DND-41 (cell line): Measurements from ENCODE around the gene CCDC142.
"Not testable (repeated sequence)": the region's sequence is repeated elsewhere in the genome, so short reads cannot be mapped to it uniquely, and the experiment has no call there.

Experiments used
- ATAC-seq: fragments of 200-7000 bp; cut with Tn5 transposase; 3 replicates; pipeline ENCODE4 v1.9.1; 2021; ENCODE audit warnings: low read depth; ENCODE audit not compliant: insufficient read depth
- DNase-seq: peaks from one replicate; pipeline ENCODE4 v3.0.0-alpha.2; 2020
- H2AFZ ChIP-seq: 2 replicates; pipeline ENCODE4 v1.6.0; 2012; ENCODE audit warnings: low read depth, low read length
- H3K27ac ChIP-seq: 2 replicates; pipeline ENCODE4 v1.5.1; 2012; ENCODE audit warnings: low read length, inconsistent platforms
- H3K27me3 ChIP-seq: fragments of 200-600 bp; sonication (generic); 2 replicates; pipeline ENCODE4 v1.6.0; 2012; ENCODE audit warnings: low read length, mild to moderate bottlenecking, inconsistent platforms; ENCODE audit not compliant: insufficient read depth, poor library complexity
- H3K36me3 ChIP-seq: 2 replicates; pipeline ENCODE4 v1.5.1; 2012; ENCODE audit warnings: low read length, inconsistent platforms; ENCODE audit not compliant: insufficient read depth
- H3K4me1 ChIP-seq: 2 replicates; pipeline ENCODE4 v1.5.1; 2012; ENCODE audit warnings: mild to moderate bottlenecking, low read length; ENCODE audit not compliant: insufficient read depth
- H3K4me2 ChIP-seq: 2 replicates; pipeline ENCODE4 v1.6.0; 2012; ENCODE audit warnings: mild to moderate bottlenecking, moderate library complexity, low read length, inconsistent platforms; ENCODE audit not compliant: insufficient read depth
- H3K4me3 ChIP-seq, 2 experiments: fragments of 200-600 bp in 1 of 2; shearing (Covaris generic) in 1 of 2; 2 replicates each; pipeline ENCODE4 v1.5.1; 2012 to 2016; ENCODE audit warnings: inconsistent platforms in 2 of 2, low read length in 2 of 2, mild to moderate bottlenecking in 2 of 2, low read depth in 1 of 2, moderate library complexity in 1 of 2
- H3K79me2 ChIP-seq: 2 replicates; pipeline ENCODE4 v1.6.0; 2012; ENCODE audit warnings: low read length, inconsistent platforms; ENCODE audit not compliant: insufficient read depth
- H3K9ac ChIP-seq: 2 replicates; pipeline ENCODE4 v1.6.0; 2012; ENCODE audit warnings: low read depth, mild to moderate bottlenecking, inconsistent platforms, low read length, moderate library complexity
- H3K9me3 ChIP-seq: 2 replicates; pipeline ENCODE4 v1.5.1; 2012; ENCODE audit warnings: low read length, moderate library complexity, mild to moderate bottlenecking, inconsistent platforms; ENCODE audit not compliant: insufficient read depth, severe bottlenecking
- H4K20me1 ChIP-seq: 2 replicates; pipeline ENCODE4 v1.6.0; 2012; ENCODE audit warnings: low read length; ENCODE audit not compliant: insufficient read depth
- CTCF ChIP-seq: IDR thresholded peaks from 2 replicates; pipeline ENCODE4 v1.5.1; 2012; ENCODE audit warnings: borderline replicate concordance, low read length, moderate library complexity, mild to moderate bottlenecking; ENCODE audit not compliant: poor library complexity, severe bottlenecking; ENCODE audit errors: extremely low read depth
- EZH2 ChIP-seq: IDR thresholded peaks from 3 replicates; pipeline ENCODE4 v1.6.1; 2012; ENCODE audit warnings: borderline replicate concordance, low read depth, mild to moderate bottlenecking, moderate library complexity, low read length, inconsistent platforms; ENCODE audit not compliant: severe bottlenecking

CCDC142 gene

GRCh38 chr2:74447230-74447999 lies 35.4 kb downstream of the CCDC142 start:
- Histone ChIP-seq H3K4me2 (no peak overlapping the region), H3K79me2 (no peaks in the 10 kb centered on the region), H3K9me3 (no peaks in the 10 kb centered on the region), H3K27me3 (peaks cover 4% of the 10 kb centered on the region), H3K4me1 (peaks cover 7% of the 10 kb centered on the region), H3K36me3 (no peaks in the 10 kb centered on the region), H3K4me3 (no peak overlapping the region), H3K9ac (no peak overlapping the region), H4K20me1 (no peaks in the 10 kb centered on the region), H2AFZ (no peak overlapping the region), H3K27ac (no peak overlapping the region)
- ATAC-seq = no peak
- TF ChIP-seq CTCF = no peak
- no peak for TF ChIP-seq EZH2
- no peak for DNase-seq

GRCh38 chr2:74444498-74445318 lies 38.1 kb downstream of the CCDC142 start:
- no peaks in the 10 kb centered on the region for H3K9me3 ChIP-seq
- TF ChIP-seq EZH2 (no peak), CTCF (no peak)
- peaks cover 13% of the 10 kb centered on the region for H3K4me1 ChIP-seq
- 0 out of 2 replicates have a peak, but pooled peaks cover 4% of the 10 kb centered on the region for H3K79me2 ChIP-seq
- H3K4me2 ChIP-seq = no peak overlapping the region
- H3K27ac ChIP-seq = no peak overlapping the region
- H3K9ac ChIP-seq = no peak overlapping the region
- ATAC-seq = no peak
- no peaks in the 10 kb centered on the region for H4K20me1 ChIP-seq
- DNase-seq = no peak
- H3K4me3 ChIP-seq = no peak overlapping the region
- H2AFZ ChIP-seq = no peak overlapping the region
- no peaks in the 10 kb centered on the region for H3K36me3 ChIP-seq
- peaks cover 4% of the 10 kb centered on the region for H3K27me3 ChIP-seq

GRCh38 chr2:74442483-74443297 lies 40.1 kb downstream of the CCDC142 start:
- H3K4me2 ChIP-seq, H2AFZ ChIP-seq, DNase-seq, H3K27me3 ChIP-seq, H4K20me1 ChIP-seq, ATAC-seq, H3K36me3 ChIP-seq, H3K9ac ChIP-seq, H3K9me3 ChIP-seq, H3K79me2 ChIP-seq, H3K27ac ChIP-seq, H3K4me3 ChIP-seq: not testable (repeated sequence)
- H3K4me1 ChIP-seq = peaks cover 32% of the 10 kb centered on the region
